ENCODE results near the gene DPY19L1. TPM values are rescaled to one million over a fixed set of nuclear protein-coding genes. Genes with fewer than 3 reads are reported as not detected.

DPY19L1 gene
- total RNA-seq, 2 experiments from 2014 or later: 5.8 to 17.6 TPM

- H4K20me1 ChIP-seq (ENCODE audit: insufficient read depth, low read length): no peaks in the 10 kb centered on the region
- H3K4me1 ChIP-seq (ENCODE audit: insufficient read depth, low read length, poor library complexity, severe bottlenecking): no peaks in the 10 kb centered on the region
- no peak overlapping the region for H3K4me3 ChIP-seq (ENCODE audit: low read depth, low read length, poor library complexity, severe bottlenecking)
- H2AFZ ChIP-seq (ENCODE audit: low read length): no peak overlapping the region
- no peaks in the 10 kb centered on the region for H3K9me2 ChIP-seq (ENCODE audit: insufficient read depth, low read length)
- ChIA-PET CTCF (ENCODE audit: unreplicated experiment) (no interaction called here), POLR2A (no interaction called here)
- H3K4me2 ChIP-seq (ENCODE audit: low read length): no peak overlapping the region
- H3K79me2 ChIP-seq (ENCODE audit: insufficient read depth, low read depth, low read length): no peaks in the 10 kb centered on the region
- TF ChIP-seq CTCF (conservative IDR thresholded peaks at IDR 0.05; ENCODE audit: low read length): peak; percentile 59
- no peak for TF ChIP-seq EZH2phosphoT487 (IDR thresholded peaks at IDR 0.05; ENCODE audit: borderline replicate concordance, low read depth, low read length)
- peak; percentile 1 for DNase-seq (ENCODE audit: low spot score)
- BruUV-seq (replicated peaks): no TSS peak
- intact Hi-C loops (cut with micrococcal nuclease; ENCODE audit: unreplicated experiment): no loop called here
- H3K27ac ChIP-seq (ENCODE audit: low read depth, low read length, poor library complexity, severe bottlenecking): no peak overlapping the region
- no peaks in the 10 kb centered on the region for H3K9me3 ChIP-seq (ENCODE audit: low read length)
- no peaks in the 10 kb centered on the region for H3K36me3 ChIP-seq (ENCODE audit: insufficient read depth, low read length)
Observed at GRCh38 chr7:34900891-34901513, 136.3 kb downstream of the DPY19L1 start.

GRCh38 chr7:34895202-34895601 lies 142.1 kb downstream of the DPY19L1 start:
- Histone ChIP-seq H3K4me2 (ENCODE audit: low read length) (no peak overlapping the region), H3K9me3 (ENCODE audit: low read length) (no peaks in the 10 kb centered on the region), H3K27ac (ENCODE audit: low read depth, low read length, poor library complexity, severe bottlenecking) (no peak overlapping the region), H3K79me2 (ENCODE audit: insufficient read depth, low read depth, low read length) (no peaks in the 10 kb centered on the region), H3K4me3 (ENCODE audit: low read depth, low read length, poor library complexity, severe bottlenecking) (no peak overlapping the region), H3K36me3 (ENCODE audit: insufficient read depth, low read length) (no peaks in the 10 kb centered on the region), H3K9me2 (ENCODE audit: insufficient read depth, low read length) (no peaks in the 10 kb centered on the region), H3K4me1 (ENCODE audit: insufficient read depth, low read length, poor library complexity, severe bottlenecking) (no peaks in the 10 kb centered on the region), H2AFZ (ENCODE audit: low read length) (no peak overlapping the region), H4K20me1 (ENCODE audit: insufficient read depth, low read length) (no peaks in the 10 kb centered on the region)
- no peak for DNase-seq (ENCODE audit: low spot score)
- no TSS peak for BruUV-seq (replicated peaks)
- ChIA-PET POLR2A (no interaction called here), CTCF (ENCODE audit: unreplicated experiment) (no interaction called here)
- TF ChIP-seq EZH2phosphoT487 (IDR thresholded peaks at IDR 0.05; ENCODE audit: borderline replicate concordance, low read depth, low read length) (no peak), CTCF (conservative IDR thresholded peaks at IDR 0.05; ENCODE audit: low read length) (no peak)
- intact Hi-C loops (cut with micrococcal nuclease; ENCODE audit: unreplicated experiment): no loop called here

DNA sequence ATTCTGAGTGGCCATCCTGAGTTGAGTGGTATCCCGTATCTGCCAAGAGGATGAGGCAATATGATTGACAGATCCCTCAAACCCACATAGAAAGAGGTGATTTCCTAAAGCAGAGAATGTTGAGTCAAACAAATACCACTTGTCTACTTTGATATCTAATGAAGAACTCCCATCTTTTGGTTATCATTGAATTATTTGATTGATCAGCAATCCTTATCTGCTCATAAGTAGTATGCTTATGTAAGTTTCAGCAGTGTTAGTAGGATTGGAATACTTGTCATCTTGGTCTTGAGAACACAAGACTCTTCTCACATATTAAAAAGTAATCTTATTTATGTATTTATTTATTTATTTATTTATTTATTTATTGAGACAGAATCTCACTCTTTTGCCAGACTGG lies 147.3 kb downstream of the DPY19L1 start:
- Histone ChIP-seq H3K9me2 (ENCODE audit: insufficient read depth, low read length) (no peaks in the 10 kb centered on the region), H3K27ac (ENCODE audit: low read depth, low read length, poor library complexity, severe bottlenecking) (no peak overlapping the region), H3K79me2 (ENCODE audit: insufficient read depth, low read depth, low read length) (no peaks in the 10 kb centered on the region), H2AFZ (ENCODE audit: low read length) (no peak overlapping the region), H3K9me3 (ENCODE audit: low read length) (no peaks in the 10 kb centered on the region), H4K20me1 (ENCODE audit: insufficient read depth, low read length) (no peaks in the 10 kb centered on the region), H3K36me3 (ENCODE audit: insufficient read depth, low read length) (no peaks in the 10 kb centered on the region), H3K4me3 (ENCODE audit: low read depth, low read length, poor library complexity, severe bottlenecking) (no peak overlapping the region), H3K4me2 (ENCODE audit: low read length) (no peak overlapping the region), H3K4me1 (ENCODE audit: insufficient read depth, low read length, poor library complexity, severe bottlenecking) (no peaks in the 10 kb centered on the region)
- POLR2A ChIA-PET: no interaction called here
- no TSS peak for BruUV-seq (replicated peaks)
- CTCF ChIA-PET (ENCODE audit: unreplicated experiment): interaction anchor here (1.0 kb wide), 1 partner anchor 57 kb away, joined by 3 read pairs; no protein-coding TSS in a partner anchor
- TF ChIP-seq CTCF (conservative IDR thresholded peaks at IDR 0.05; ENCODE audit: low read length): no peak
- TF ChIP-seq EZH2phosphoT487 (IDR thresholded peaks at IDR 0.05; ENCODE audit: borderline replicate concordance, low read depth, low read length): no peak
- intact Hi-C loops (cut with micrococcal nuclease; ENCODE audit: unreplicated experiment): no loop called here
- no peak for DNase-seq (ENCODE audit: low spot score)

Measured in OCI-LY7 (cell line).